Panc1 (cell line): Measurements from ENCODE around the gene RASD2.

Source experiments
- CTCF ChIP-seq: fragments of 450-650 bp; IDR thresholded peaks from 2 replicates; pipeline ENCODE4 v1.5.1; 2017; ENCODE audit warnings: mild to moderate bottlenecking
- POLR2AphosphoS5 ChIP-seq: IDR thresholded peaks from 2 replicates; pipeline ENCODE4 v1.6.1; 2012; ENCODE audit warnings: mild to moderate bottlenecking, low read depth, low read length, moderate library complexity
- REST ChIP-seq, 2 experiments: IDR thresholded peaks; 2 replicates each; pipeline ENCODE4 v1.6.1; 2011 to 2012; ENCODE audit warnings: low read depth in 2 of 2, control low read depth in 1 of 2, low read length in 1 of 2, mild to moderate bottlenecking in 1 of 2, moderate library complexity in 1 of 2; ENCODE audit not compliant: insufficient read depth in 1 of 2
- SIN3A ChIP-seq: IDR thresholded peaks from 2 replicates; pipeline ENCODE4 v1.6.1; 2012; ENCODE audit warnings: low read depth, mild to moderate bottlenecking, low read length, moderate library complexity, borderline replicate concordance; ENCODE audit not compliant: insufficient read depth

DNA sequence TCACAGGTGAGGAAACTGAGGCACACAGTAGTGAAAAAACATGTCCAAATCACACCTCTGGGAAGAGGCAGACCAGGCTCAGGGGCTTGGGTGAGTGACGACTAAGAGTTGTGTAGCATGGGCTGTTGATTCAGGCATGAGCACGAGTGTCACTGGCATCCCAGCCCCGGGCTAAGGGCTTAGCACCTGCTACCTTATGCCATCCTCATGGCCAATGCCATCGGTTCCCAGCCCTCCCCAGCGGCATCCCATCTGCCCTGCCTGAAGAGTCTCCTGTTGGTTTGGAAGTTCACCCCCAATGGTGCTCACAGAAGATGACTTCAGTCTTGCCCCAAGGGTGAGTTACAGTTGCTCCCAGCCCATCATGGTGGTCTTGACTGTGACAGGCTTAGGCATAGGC lies 54.1 kb downstream of the RASD2 start:
- no peak for TF ChIP-seq CTCF
- no peak for TF ChIP-seq REST (IDR thresholded peaks at IDR 0.05; ENCODE audit: insufficient read depth in 1 of 2, low read depth in 2 of 2, low read length in 1 of 2)
- no peak for TF ChIP-seq POLR2AphosphoS5
- TF ChIP-seq SIN3A = no peak
